ENCODE results near the gene CERS3.

DNA sequence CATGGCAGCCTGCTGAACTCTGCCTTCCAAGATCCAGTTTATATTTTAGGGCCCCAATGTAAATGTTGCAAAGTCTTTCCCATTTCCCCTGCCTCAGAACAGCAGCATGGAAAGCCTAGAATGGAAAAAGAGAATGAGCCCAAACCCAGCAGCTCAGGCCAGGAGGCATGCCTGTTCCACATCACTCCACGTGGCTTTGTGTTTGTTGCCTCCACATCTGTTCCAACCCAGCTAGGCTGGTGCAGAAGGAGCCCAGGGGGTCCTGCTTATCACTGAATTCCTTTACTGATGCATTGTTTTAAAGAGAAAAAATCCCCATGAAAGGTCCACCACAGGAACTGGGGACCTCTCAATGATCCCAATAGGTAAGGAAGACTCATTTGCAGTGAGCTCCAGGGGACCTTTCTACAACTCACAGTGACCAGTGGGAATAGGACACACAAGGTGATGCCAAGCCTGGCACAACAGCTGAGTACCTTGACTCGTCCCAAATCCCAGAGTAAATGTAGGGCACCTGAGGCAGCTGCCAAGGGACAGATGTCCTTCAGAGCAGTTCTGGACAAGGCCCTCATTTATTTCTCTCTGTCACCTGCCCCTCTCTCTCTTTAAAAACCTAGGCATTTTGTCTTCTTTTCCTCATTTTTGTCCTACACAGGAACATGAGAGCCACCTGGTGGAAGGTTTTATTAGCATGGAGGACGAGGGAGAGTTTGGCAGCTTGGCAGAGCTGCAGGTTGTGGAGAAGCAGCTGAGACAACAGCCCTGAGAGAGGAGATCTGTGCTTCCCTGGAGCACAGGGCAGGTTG is 145.2 kb downstream of the CERS3 start:
- TF ChIP-seq CREB5 (CRISPR knock-in tag; IDR thresholded peaks at IDR 0.05; ENCODE audit: low read depth): no peak
- TF ChIP-seq ZNF8 (CRISPR knock-in tag; IDR thresholded peaks at IDR 0.05): no peak
- TF ChIP-seq, protein P1, sequence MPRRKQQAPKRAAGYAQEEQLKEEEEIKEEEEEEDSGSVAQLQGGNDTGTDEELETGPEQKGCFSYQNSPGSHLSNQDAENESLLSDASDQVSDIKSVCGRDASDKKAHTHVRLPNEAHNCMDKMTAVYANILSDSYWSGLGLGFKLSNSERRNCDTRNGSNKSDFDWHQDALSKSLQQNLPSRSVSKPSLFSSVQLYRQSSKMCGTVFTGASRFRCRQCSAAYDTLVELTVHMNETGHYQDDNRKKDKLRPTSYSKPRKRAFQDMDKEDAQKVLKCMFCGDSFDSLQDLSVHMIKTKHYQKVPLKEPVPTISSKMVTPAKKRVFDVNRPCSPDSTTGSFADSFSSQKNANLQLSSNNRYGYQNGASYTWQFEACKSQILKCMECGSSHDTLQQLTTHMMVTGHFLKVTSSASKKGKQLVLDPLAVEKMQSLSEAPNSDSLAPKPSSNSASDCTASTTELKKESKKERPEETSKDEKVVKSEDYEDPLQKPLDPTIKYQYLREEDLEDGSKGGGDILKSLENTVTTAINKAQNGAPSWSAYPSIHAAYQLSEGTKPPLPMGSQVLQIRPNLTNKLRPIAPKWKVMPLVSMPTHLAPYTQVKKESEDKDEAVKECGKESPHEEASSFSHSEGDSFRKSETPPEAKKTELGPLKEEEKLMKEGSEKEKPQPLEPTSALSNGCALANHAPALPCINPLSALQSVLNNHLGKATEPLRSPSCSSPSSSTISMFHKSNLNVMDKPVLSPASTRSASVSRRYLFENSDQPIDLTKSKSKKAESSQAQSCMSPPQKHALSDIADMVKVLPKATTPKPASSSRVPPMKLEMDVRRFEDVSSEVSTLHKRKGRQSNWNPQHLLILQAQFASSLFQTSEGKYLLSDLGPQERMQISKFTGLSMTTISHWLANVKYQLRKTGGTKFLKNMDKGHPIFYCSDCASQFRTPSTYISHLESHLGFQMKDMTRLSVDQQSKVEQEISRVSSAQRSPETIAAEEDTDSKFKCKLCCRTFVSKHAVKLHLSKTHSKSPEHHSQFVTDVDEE (CRISPR knock-in tag; IDR thresholded peaks at IDR 0.05): no peak
- no peak for TF ChIP-seq RARB (CRISPR knock-in tag; IDR thresholded peaks at IDR 0.05)
- no peak for TF ChIP-seq ARNTL (CRISPR knock-in tag; IDR thresholded peaks at IDR 0.05; ENCODE audit: borderline replicate concordance, low read depth)
- TF ChIP-seq BACH2 (CRISPR knock-in tag; IDR thresholded peaks at IDR 0.05; ENCODE audit: borderline replicate concordance): no peak
- TF ChIP-seq POU6F1 (CRISPR knock-in tag; IDR thresholded peaks at IDR 0.05; ENCODE audit: borderline replicate concordance, low read depth): no peak
- TF ChIP-seq, protein P2, sequence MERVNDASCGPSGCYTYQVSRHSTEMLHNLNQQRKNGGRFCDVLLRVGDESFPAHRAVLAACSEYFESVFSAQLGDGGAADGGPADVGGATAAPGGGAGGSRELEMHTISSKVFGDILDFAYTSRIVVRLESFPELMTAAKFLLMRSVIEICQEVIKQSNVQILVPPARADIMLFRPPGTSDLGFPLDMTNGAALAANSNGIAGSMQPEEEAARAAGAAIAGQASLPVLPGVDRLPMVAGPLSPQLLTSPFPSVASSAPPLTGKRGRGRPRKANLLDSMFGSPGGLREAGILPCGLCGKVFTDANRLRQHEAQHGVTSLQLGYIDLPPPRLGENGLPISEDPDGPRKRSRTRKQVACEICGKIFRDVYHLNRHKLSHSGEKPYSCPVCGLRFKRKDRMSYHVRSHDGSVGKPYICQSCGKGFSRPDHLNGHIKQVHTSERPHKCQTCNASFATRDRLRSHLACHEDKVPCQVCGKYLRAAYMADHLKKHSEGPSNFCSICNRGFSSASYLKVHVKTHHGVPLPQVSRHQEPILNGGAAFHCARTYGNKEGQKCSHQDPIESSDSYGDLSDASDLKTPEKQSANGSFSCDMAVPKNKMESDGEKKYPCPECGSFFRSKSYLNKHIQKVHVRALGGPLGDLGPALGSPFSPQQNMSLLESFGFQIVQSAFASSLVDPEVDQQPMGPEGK (CRISPR knock-in tag; IDR thresholded peaks at IDR 0.05; ENCODE audit: borderline replicate concordance): no peak
- TF ChIP-seq ZFP3 (CRISPR knock-in tag; IDR thresholded peaks at IDR 0.05): no peak
- no peak for TF ChIP-seq SNAI2 (CRISPR knock-in tag; IDR thresholded peaks at IDR 0.05)
